HepG2 (cell line): ENCODE measurements around the gene TDRD1. TPM values are rescaled to one million over a fixed set of nuclear protein-coding genes. Genes with fewer than 3 reads are reported as not detected.

Source experiments
- ATAC-seq: fragments of 200-7000 bp; cut with Tn5 transposase; 3 replicates; pipeline ENCODE4 v1.9.1; 2020; ENCODE audit warnings: mild to moderate bottlenecking, moderate library complexity
- BruUV-seq: library from RNA; stranded (reverse); fragments of 400-500 nt; replicated peaks from 2 replicates; lab custom pipeline; 2021; lab: Mats Ljungman, UMichigan
- CTCF ChIA-PET: fragments of 300-600 bp; formaldehyde crosslinking; extraction: SDS; loops from one replicate; lab custom pipeline; 2021; ENCODE audit warnings: low total read pairs, inconsistent platforms, low intra/inter-chr PET ratio; lab: Yijun Ruan, JAX
- POLR2A ChIA-PET: fragments of 350-600 bp; sonication (Branson Sonifier 250); formaldehyde crosslinking; loops from one replicate; lab custom pipeline; 2020; ENCODE audit warnings: antibody characterized with exemption, inconsistent platforms; lab: Yijun Ruan, JAX
- DNase-seq: peaks from one replicate; pipeline ENCODE4 v3.0.0-alpha.2; 2015; ENCODE audit warnings: low spot score
- FAIRE-seq: peaks from 3 replicates; lab custom pipeline; 2011; peaks lifted over from hg19 to GRCh38; lab: Jason Lieb, UNC
- H2AFZ ChIP-seq: one replicate; pipeline ENCODE4 v1.6.1; 2011; ENCODE audit warnings: low read length, inconsistent platforms
- H3K27ac ChIP-seq: fragments of 300-600 bp; 3 replicates; pipeline ENCODE4 v1.8.0; 2011; ENCODE audit warnings: mixed run types, mild to moderate bottlenecking, mixed read lengths, low read length, inconsistent platforms; ENCODE audit not compliant: insufficient read depth; ENCODE audit errors: extremely low read length
- H3K27me3 ChIP-seq, 2 experiments: fragments of 200-600 bp in 1 of 2; 2 replicates in 1 of 2; 3 replicates in 1 of 2; pipeline versions ENCODE4 v1.6.0 to v1.8.0; 2011; ENCODE audit warnings: low read length in 2 of 2, mild to moderate bottlenecking in 2 of 2, moderate library complexity in 2 of 2, inconsistent platforms in 1 of 2; ENCODE audit not compliant: insufficient read depth in 2 of 2, control insufficient read depth in 1 of 2
- H3K36me3 ChIP-seq, 2 experiments: fragments of 200-600 bp in 1 of 2; replicated peaks in 1 of 2; 2 replicates in 1 of 2; 3 replicates in 1 of 2; pipeline versions ENCODE4 v1.5.1 to v1.8.0; 2011; ENCODE audit warnings: low read length in 2 of 2, inconsistent platforms in 1 of 2; ENCODE audit not compliant: insufficient read depth in 2 of 2, control insufficient read depth in 1 of 2
- H3K4me1 ChIP-seq: 2 replicates; pipeline ENCODE4 v1.5.1; 2012; ENCODE audit warnings: low read length, inconsistent platforms; ENCODE audit not compliant: insufficient read depth
- H3K4me2 ChIP-seq: 2 replicates; pipeline ENCODE4 v1.6.0; 2011; ENCODE audit warnings: low read depth, low read length, inconsistent platforms
- H3K4me3 ChIP-seq, 3 experiments: fragments of 200-600 bp in 1 of 3; sonication (generic), shearing (Covaris generic) in 1 of 3; replicated peaks in 1 of 3; 2 replicates each; pipeline ENCODE4 v1.5.1; 2011 to 2016; ENCODE audit warnings: low read length in 3 of 3, inconsistent platforms in 2 of 3, low read depth in 2 of 3, mild to moderate bottlenecking in 2 of 3, control low read depth in 1 of 3, mixed read lengths in 1 of 3; ENCODE audit not compliant: insufficient read depth in 1 of 3
- H3K79me2 ChIP-seq: one replicate; pipeline ENCODE4 v1.6.1; 2011; ENCODE audit warnings: low read length, inconsistent platforms; ENCODE audit not compliant: insufficient read depth
- H3K9ac ChIP-seq: 2 replicates; pipeline ENCODE4 v1.6.0; 2011; ENCODE audit warnings: mild to moderate bottlenecking, low read depth, low read length, inconsistent platforms; ENCODE audit not compliant: insufficient read depth
- H3K9me3 ChIP-seq: 2 replicates; pipeline ENCODE4 v1.5.1; 2012; ENCODE audit warnings: mild to moderate bottlenecking, low read length
- H4K20me1 ChIP-seq: 2 replicates; pipeline ENCODE4 v1.6.0; 2011; ENCODE audit warnings: inconsistent platforms, mild to moderate bottlenecking, low read length, moderate library complexity; ENCODE audit not compliant: insufficient read depth
- DDIT3 ChIP-seq: sonication (generic); formaldehyde crosslinking; IDR thresholded peaks from 2 replicates; pipeline ENCODE4 v1.4.0; 2020; ENCODE audit warnings: mild to moderate bottlenecking, missing genetic modification reagents
- RERE ChIP-seq: IDR thresholded peaks from 2 replicates; pipeline ENCODE4 v1.6.1; 2016; ENCODE audit warnings: low read depth, missing genetic modification reagents, missing compliant biosample characterization
- ZKSCAN8 ChIP-seq: IDR thresholded peaks from 2 replicates; pipeline ENCODE4 v1.6.1; 2016; ENCODE audit warnings: borderline replicate concordance, missing genetic modification reagents, missing compliant biosample characterization
- ZNF234 ChIP-seq: sonication (generic); formaldehyde crosslinking; conservative IDR thresholded peaks from 2 replicates; pipeline ENCODE4 v1.5.1; 2020; ENCODE audit warnings: mild to moderate bottlenecking, missing genetic modification reagents
- ZNF749 ChIP-seq: sonication (generic); formaldehyde crosslinking; IDR thresholded peaks from 2 replicates; pipeline ENCODE4 v1.8.0; 2022; ENCODE audit warnings: mild to moderate bottlenecking, missing genetic modification reagents, moderate library complexity, borderline replicate concordance
- ZNF766 ChIP-seq: sonication (generic); formaldehyde crosslinking; IDR thresholded peaks from 2 replicates; pipeline ENCODE4 v1.5.0; 2020; ENCODE audit warnings: missing genetic modification reagents, borderline replicate concordance
- WGBS: methylation state at CpG from one replicate; pipeline ENCODE4 v1.1.6; 2017; ENCODE audit warnings: low lambda C conversion rate; 5-methylcytosine and 5-hydroxymethylcytosine counted together
- in situ Hi-C: cut with HindIII; loops from 2 replicates; pipeline ENCODE4 v1.10.0; 2017; ENCODE audit warnings: low pct_unique_long_range_greater_than_20kb; ENCODE audit not compliant: extremely low pct_ligation_motif_present
- intact Hi-C: fragments of 100-400 bp; cut with micrococcal nuclease; formaldehyde crosslinking; loops from one replicate; pipeline ENCODE4 v1.10.0; 2022; ENCODE audit not compliant: unreplicated experiment
- polyA plus RNA-seq, 8 experiments: library from polyadenylated mRNA; depleted of rRNA in 3 of 8; stranded (reverse) in 7 of 8; unstranded in 1 of 8; fragments of >200 nt; fragmentation: Illumina TruSeq in 4 of 8; extraction: Trizol in 4 of 8; gene quantifications; 2 replicates each; pipeline versions ENCODE4 v1.2.1 to v1.2.3, GENCODE V29; 2011 to 2016; ENCODE audit warnings: low read depth in 4 of 8, missing spikeins in 1 of 8, mixed read lengths in 1 of 8; ENCODE audit not compliant: insufficient read depth in 1 of 8
- total RNA-seq, 5 experiments: library from RNA; depleted of rRNA; stranded (reverse); fragments of >200 nt; fragmentation: Illumina TruSeq; extraction: Trizol; gene quantifications; 2 replicates each; pipeline ENCODE4 v1.2.3, GENCODE V29; 2016; ENCODE audit warnings: low read depth in 1 of 5
- TF ChIP-seq, protein P1 (sequence below): sonication (generic); formaldehyde crosslinking; IDR thresholded peaks from 2 replicates; pipeline ENCODE4 v1.4.0; 2020; ENCODE audit warnings: missing genetic modification reagents

TDRD1 gene
- total and polyA plus RNA-seq, 2 of the 13 experiments (the other 11 are each of a cell fraction or from before 2014, with no cell fraction given): not detected

DNA sequence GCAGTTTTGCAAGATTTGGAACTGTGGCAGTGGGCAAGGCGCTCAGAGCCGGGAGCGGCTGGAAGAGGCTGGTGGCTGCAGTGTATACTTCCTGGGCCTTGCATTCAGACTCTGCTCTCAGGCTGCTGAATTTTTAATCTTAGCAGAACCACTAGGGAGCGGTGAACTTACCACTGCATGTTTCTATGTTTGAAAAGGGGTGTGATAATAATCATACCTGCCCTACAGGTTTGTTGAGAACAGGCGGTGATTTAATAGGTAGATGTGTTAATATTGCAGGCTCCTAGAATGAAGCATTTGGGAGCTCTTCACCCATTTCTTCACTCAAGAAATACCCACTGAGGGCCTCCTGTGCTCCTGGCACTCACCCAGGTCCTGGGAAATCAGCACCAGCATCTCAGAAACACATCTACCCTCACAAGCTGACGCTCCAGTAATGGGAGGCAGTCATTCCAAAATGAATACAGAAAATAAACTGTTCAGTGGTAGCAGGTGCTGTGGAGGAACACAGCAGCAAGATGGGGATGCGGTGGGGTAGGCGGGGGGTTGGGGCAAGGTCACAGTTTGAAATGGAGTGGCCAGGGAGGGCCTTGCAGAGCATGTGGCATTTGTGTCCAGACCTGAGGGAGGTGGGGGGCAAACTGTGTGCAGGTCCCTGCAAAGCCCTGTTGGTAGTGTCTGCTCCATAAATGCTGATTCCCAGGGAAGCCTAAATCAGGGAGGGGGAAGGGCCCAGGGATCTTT lies 100.9 kb downstream of the TDRD1 start:
- Histone ChIP-seq H3K4me1 (no peaks in the 10 kb centered on the region), H3K9me3 (no peaks in the 10 kb centered on the region), H3K4me2 (no peak overlapping the region), H3K4me3 (no peak overlapping the region), H4K20me1 (no peaks in the 10 kb centered on the region)
- CTCF ChIA-PET: no interaction called here
- 11% methylated on average over 8 of the region's 8 CpGs for WGBS
- BruUV-seq: no TSS peak
- no peak for DNase-seq
- TF ChIP-seq ZNF766 (no peak), DDIT3 (CRISPR knock-in tag) (no peak)
- TF ChIP-seq, all 625 proteins: peak for 0
- intact Hi-C loops: no loop called here
- H3K27me3 ChIP-seq: peaks cover 4 to 28% of the 10 kb centered on the region in 2 experiments; a peak in 4 of 5 replicates
- H3K79me2 ChIP-seq: no peaks in the 10 kb centered on the region
- H3K9ac ChIP-seq: no peak overlapping the region
- in situ Hi-C loops: no loop called here
- ATAC-seq (0 out of 3 replicates have a peak, but pooled peaks have one; percentile 19), FAIRE-seq (no peak)
- POLR2A ChIA-PET: no interaction called here
- H3K36me3 ChIP-seq: no peaks in the 10 kb centered on the region
- no peak overlapping the region for H2AFZ ChIP-seq
- no peak overlapping the region for H3K27ac ChIP-seq

GRCh38 chr10:114281006-114281405 lies 101.9 kb downstream of the TDRD1 start:
- peaks cover 6 to 34% of the 10 kb centered on the region in 2 experiments; a peak in 4 of 5 replicates for H3K27me3 ChIP-seq
- no peaks in the 10 kb centered on the region for H3K9me3 ChIP-seq
- H3K27ac ChIP-seq: no peak overlapping the region
- no peak for FAIRE-seq
- DNase-seq: no peak
- ATAC-seq: no peak
- in situ Hi-C loops (no loop called here), intact Hi-C loops (no loop called here)
- H4K20me1 ChIP-seq: no peaks in the 10 kb centered on the region
- BruUV-seq: no TSS peak
- WGBS: 26% methylated on average over 7 of the region's 7 CpGs
- H3K36me3 ChIP-seq: no peaks in the 10 kb centered on the region
- no peak overlapping the region for H3K4me3 ChIP-seq
- H2AFZ ChIP-seq: no peak overlapping the region
- no peak overlapping the region for H3K4me2 ChIP-seq
- no peak overlapping the region for H3K9ac ChIP-seq
- H3K4me1 ChIP-seq: no peaks in the 10 kb centered on the region
- ChIA-PET POLR2A (no interaction called here), CTCF (no interaction called here)
- H3K79me2 ChIP-seq: no peaks in the 10 kb centered on the region
- TF ChIP-seq, protein P1, sequence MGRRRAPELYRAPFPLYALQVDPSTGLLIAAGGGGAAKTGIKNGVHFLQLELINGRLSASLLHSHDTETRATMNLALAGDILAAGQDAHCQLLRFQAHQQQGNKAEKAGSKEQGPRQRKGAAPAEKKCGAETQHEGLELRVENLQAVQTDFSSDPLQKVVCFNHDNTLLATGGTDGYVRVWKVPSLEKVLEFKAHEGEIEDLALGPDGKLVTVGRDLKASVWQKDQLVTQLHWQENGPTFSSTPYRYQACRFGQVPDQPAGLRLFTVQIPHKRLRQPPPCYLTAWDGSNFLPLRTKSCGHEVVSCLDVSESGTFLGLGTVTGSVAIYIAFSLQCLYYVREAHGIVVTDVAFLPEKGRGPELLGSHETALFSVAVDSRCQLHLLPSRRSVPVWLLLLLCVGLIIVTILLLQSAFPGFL: no peak
- no peak for TF ChIP-seq ZNF234 (CRISPR knock-in tag)
- TF ChIP-seq ZNF749 (CRISPR knock-in tag): no peak
- TF ChIP-seq ZKSCAN8 (CRISPR knock-in tag): no peak
- no peak for TF ChIP-seq RERE (CRISPR knock-in tag)
